ENCODE results near the gene DCXR.

DNA sequence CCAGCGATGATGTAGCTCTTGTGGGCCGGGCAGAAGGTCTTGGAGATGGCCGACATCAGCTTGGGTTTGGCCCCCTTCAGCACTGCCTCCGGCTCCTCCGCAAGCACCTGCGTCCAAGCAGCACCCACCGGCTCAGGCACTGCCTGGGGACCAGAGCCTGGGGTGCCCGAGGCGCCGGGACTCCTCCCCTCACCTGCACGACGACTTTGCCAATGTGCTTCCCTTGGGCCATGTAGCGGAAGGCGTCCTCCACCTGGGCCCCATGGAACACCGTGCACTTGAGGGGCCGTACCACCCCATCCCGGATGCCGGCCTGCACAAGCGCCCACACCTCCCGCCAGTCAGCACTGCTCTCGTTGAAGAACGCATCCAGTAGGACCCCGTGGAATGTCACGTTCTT, 45.5 kb upstream of the DCXR start:
- TF ChIP-seq POLR2A (IDR thresholded peaks at IDR 0.05; ENCODE audit: low read length) (no peak), GATA1 (IDR thresholded peaks at IDR 0.05; ENCODE audit: low read depth, low read length) (no peak)
